ENCODE data around the gene FAM13A.

Gene FAM13A

GRCh38 chr4:88878642-88879041, 178.3 kb downstream of the FAM13A start:
- H3K27ac ChIP-seq, result no peak overlapping the region
- TF ChIP-seq, protein P1, sequence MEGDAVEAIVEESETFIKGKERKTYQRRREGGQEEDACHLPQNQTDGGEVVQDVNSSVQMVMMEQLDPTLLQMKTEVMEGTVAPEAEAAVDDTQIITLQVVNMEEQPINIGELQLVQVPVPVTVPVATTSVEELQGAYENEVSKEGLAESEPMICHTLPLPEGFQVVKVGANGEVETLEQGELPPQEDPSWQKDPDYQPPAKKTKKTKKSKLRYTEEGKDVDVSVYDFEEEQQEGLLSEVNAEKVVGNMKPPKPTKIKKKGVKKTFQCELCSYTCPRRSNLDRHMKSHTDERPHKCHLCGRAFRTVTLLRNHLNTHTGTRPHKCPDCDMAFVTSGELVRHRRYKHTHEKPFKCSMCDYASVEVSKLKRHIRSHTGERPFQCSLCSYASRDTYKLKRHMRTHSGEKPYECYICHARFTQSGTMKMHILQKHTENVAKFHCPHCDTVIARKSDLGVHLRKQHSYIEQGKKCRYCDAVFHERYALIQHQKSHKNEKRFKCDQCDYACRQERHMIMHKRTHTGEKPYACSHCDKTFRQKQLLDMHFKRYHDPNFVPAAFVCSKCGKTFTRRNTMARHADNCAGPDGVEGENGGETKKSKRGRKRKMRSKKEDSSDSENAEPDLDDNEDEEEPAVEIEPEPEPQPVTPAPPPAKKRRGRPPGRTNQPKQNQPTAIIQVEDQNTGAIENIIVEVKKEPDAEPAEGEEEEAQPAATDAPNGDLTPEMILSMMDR (IDR thresholded peaks at IDR 0.05), result no peak
- no peak for TF ChIP-seq ZFX (IDR thresholded peaks at IDR 0.05; ENCODE audit: borderline replicate concordance)

- no peak for TF ChIP-seq ZFX (IDR thresholded peaks at IDR 0.05; ENCODE audit: borderline replicate concordance)
- TF ChIP-seq, protein P1 (IDR thresholded peaks at IDR 0.05), result no peak
- H3K27ac ChIP-seq, result no peak overlapping the region
These were observed 186.6 kb downstream of the FAM13A start for GRCh38 chr4:88870428-88870827.

- H3K27ac ChIP-seq, result no peak overlapping the region
- TF ChIP-seq ZFX (IDR thresholded peaks at IDR 0.05; ENCODE audit: borderline replicate concordance), result no peak
- TF ChIP-seq, protein P1 (IDR thresholded peaks at IDR 0.05), result no peak
These were observed 188.5 kb downstream of the FAM13A start for GRCh38 chr4:88868510-88868909.

GRCh38 chr4:88866862-88867550, 190.0 kb downstream of the FAM13A start:
- no peak for TF ChIP-seq ZFX (IDR thresholded peaks at IDR 0.05; ENCODE audit: borderline replicate concordance)
- TF ChIP-seq, protein P1 (IDR thresholded peaks at IDR 0.05), result no peak
- H3K27ac ChIP-seq, result no peak overlapping the region

DNA sequence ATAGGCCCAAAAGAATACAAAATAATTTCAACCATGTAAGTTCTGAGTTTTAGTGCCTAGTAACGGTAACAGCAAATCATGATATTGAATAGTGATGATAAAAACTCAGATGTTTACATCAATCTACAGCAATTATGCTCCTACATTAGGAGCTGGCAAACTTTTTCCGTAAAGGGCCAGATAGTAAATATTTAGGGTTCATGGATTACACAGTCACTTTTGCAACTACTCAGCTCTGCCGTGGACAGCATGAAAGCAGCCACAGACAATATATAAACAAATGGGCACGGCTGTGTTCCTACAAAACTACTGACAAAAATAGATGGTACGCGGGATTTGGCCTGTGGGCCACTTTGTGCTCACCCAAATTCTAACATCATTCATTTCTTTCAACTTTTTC, 191.5 kb downstream of the FAM13A start:
- H3K27ac ChIP-seq, result no peak overlapping the region
- TF ChIP-seq, protein P1 (IDR thresholded peaks at IDR 0.05), result no peak
- TF ChIP-seq ZFX (IDR thresholded peaks at IDR 0.05; ENCODE audit: borderline replicate concordance), result no peak

DNA sequence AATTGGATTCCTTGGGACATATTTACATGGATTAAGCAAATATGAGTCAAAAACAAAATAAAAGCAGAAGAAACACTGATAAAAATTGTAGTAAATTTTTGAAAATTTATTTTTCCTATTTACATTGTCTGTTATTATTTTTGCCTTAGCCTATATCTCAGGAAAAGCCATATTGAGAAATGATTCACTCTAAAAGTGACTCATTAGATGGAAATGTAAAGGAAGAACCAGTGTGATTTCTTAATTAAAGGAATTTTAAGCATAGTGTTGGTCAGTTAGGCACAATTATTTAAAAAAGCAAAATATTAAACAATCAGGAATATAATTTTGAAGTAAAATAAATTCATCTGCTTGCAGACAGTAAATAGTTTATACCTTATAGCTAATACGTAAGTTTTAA, 191.9 kb downstream of the FAM13A start:
- no peak overlapping the region for H3K27ac ChIP-seq
- TF ChIP-seq, protein P1 (IDR thresholded peaks at IDR 0.05), result no peak
- TF ChIP-seq ZFX (IDR thresholded peaks at IDR 0.05; ENCODE audit: borderline replicate concordance), result no peak

GRCh38 chr4:88860586-88860985, 196.4 kb downstream of the FAM13A start:
- TF ChIP-seq, protein P1 (IDR thresholded peaks at IDR 0.05), result no peak
- no peak for TF ChIP-seq ZFX (IDR thresholded peaks at IDR 0.05; ENCODE audit: borderline replicate concordance)
- no peak overlapping the region for H3K27ac ChIP-seq
